K562 (cell line): Measurements from ENCODE around the gene PALM3. TPM values are rescaled to one million over a fixed set of nuclear protein-coding genes. Genes with fewer than 3 reads are reported as not detected.
A peak's percentile ranks its signal among the peaks of the same experiment; 100 is the strongest.

Experiments
- ELF1 ChIP-seq: fragments of 200-800 bp; sonication (Bioruptor generic); IDR thresholded peaks from 2 replicates; pipeline ENCODE4 v1.6.1; 2016; ENCODE audit warnings: missing genetic modification characterization, missing compliant biosample characterization
- ETV1 ChIP-seq: fragments of 450-650 bp; conservative IDR thresholded peaks from 2 replicates; pipeline ENCODE4 v1.6.1; 2016; ENCODE audit warnings: missing genetic modification characterization, control low read depth, low read depth, missing compliant biosample characterization
- EZH2 ChIP-seq: IDR thresholded peaks from 2 replicates; pipeline ENCODE4 v1.6.1; 2012; ENCODE audit warnings: low read depth, mild to moderate bottlenecking, inconsistent platforms, low read length, borderline replicate concordance
- MAZ ChIP-seq, 2 experiments: fragments of 450-650 bp in 1 of 2; sonication (generic) in 1 of 2; formaldehyde crosslinking; IDR thresholded peaks in 1 of 2; conservative IDR thresholded peaks in 1 of 2; 2 replicates each; pipeline versions ENCODE4 v1.4.0 to v1.5.0; 2020; ENCODE audit warnings: mild to moderate bottlenecking in 1 of 2, missing genetic modification reagents in 1 of 2
- MXD1 ChIP-seq: fragments of 250-450 bp; sonication (Bioruptor Pico); IDR thresholded peaks from 2 replicates; pipeline ENCODE4 v1.8.0; 2021; ENCODE audit warnings: borderline replicate concordance, mild to moderate bottlenecking, moderate library complexity; ENCODE audit not compliant: poor library complexity, severe bottlenecking
- NCOA1 ChIP-seq: fragments of 450-650 bp; IDR thresholded peaks from 2 replicates; pipeline ENCODE4 v1.6.1; 2016; ENCODE audit warnings: low read depth
- NCOA4 ChIP-seq: fragments of 450-650 bp; IDR thresholded peaks from 2 replicates; pipeline ENCODE4 v1.6.1; 2018; ENCODE audit warnings: mild to moderate bottlenecking; ENCODE audit not compliant: partially characterized antibody
- NELFE ChIP-seq: IDR thresholded peaks from 2 replicates; pipeline ENCODE4 v1.6.1; 2011; ENCODE audit warnings: mild to moderate bottlenecking; ENCODE audit not compliant: insufficient read depth, insufficient read length
- NRF1 ChIP-seq, 2 experiments: fragments of 450-650 bp; IDR thresholded peaks in 1 of 2; conservative IDR thresholded peaks in 1 of 2; 2 replicates each; pipeline ENCODE4 v1.6.1; 2014; ENCODE audit warnings: mild to moderate bottlenecking in 2 of 2
- POLR2G ChIP-seq: fragments of 200-400 bp; formaldehyde crosslinking; IDR thresholded peaks from 2 replicates; pipeline ENCODE4 v1.6.1; 2017; ENCODE audit warnings: low read depth, mild to moderate bottlenecking, antibody characterized with exemption, low read length, moderate library complexity
- PTBP1 ChIP-seq: fragments of 200-400 bp; formaldehyde crosslinking; IDR thresholded peaks from 2 replicates; pipeline ENCODE4 v1.6.1; 2017; ENCODE audit warnings: low read depth, low read length
- TAF15 ChIP-seq: fragments of 200-400 bp; formaldehyde crosslinking; IDR thresholded peaks from 2 replicates; pipeline ENCODE4 v1.6.1; 2017; ENCODE audit warnings: mild to moderate bottlenecking, low read depth, low read length, moderate library complexity
- ZNF239 ChIP-seq: fragments of 250-450 bp; sonication (Bioruptor Pico); IDR thresholded peaks from 2 replicates; pipeline ENCODE4 v1.4.0; 2020; ENCODE audit warnings: mild to moderate bottlenecking
- ZZZ3 ChIP-seq: fragments of 450-650 bp; IDR thresholded peaks from 2 replicates; pipeline ENCODE4 v1.6.1; 2016; ENCODE audit warnings: antibody characterized with exemption, mild to moderate bottlenecking, moderate library complexity
- polyA plus RNA-seq, 8 experiments: library from polyadenylated mRNA; depleted of rRNA in 4 of 8; stranded (reverse) in 5 of 8; unstranded in 3 of 8; fragments of >200 nt; fragmentation: Nextera tagmentation in 2 of 8; fragmentation: Illumina TruSeq in 1 of 8; extraction: Ambion mirVana in 2 of 8; extraction: Trizol in 1 of 8; gene quantifications; 2 replicates each; pipeline versions ENCODE4 v1.2.1 to v1.2.3, GENCODE V29; 2011 to 2014; ENCODE audit warnings: inconsistent platforms in 1 of 8, missing spikeins in 1 of 8
- total RNA-seq, 7 experiments: library from RNA; depleted of rRNA in 6 of 7; stranded (reverse); fragments of >200 nt in 6 of 7; fragmentation: Illumina TruSeq in 2 of 7; extraction: Trizol in 2 of 7; gene quantifications; 2 replicates each; pipeline versions ENCODE4 v1.2.1 to v1.2.3, GENCODE V29; 2011 to 2021; ENCODE audit warnings: low replicate concordance in 1 of 7
- TF ChIP-seq, protein P1 (sequence below): sonication (generic); formaldehyde crosslinking; IDR thresholded peaks from 2 replicates; pipeline ENCODE4 v1.8.0; 2023; ENCODE audit warnings: missing genetic modification reagents, mild to moderate bottlenecking, borderline replicate concordance
- TF ChIP-seq, protein P2 (sequence below): fragments of 150-350 bp; IDR thresholded peaks from 2 replicates; pipeline ENCODE4 v1.6.1; 2014; ENCODE audit warnings: low read depth, mild to moderate bottlenecking, low read length, borderline replicate concordance

Gene PALM3
- total and polyA plus RNA-seq, 9 of the 15 experiments (the other 6 are each of a cell fraction or from before 2014, with no cell fraction given), result 0.07 to 9.3 (median 3.3) TPM

DNA sequence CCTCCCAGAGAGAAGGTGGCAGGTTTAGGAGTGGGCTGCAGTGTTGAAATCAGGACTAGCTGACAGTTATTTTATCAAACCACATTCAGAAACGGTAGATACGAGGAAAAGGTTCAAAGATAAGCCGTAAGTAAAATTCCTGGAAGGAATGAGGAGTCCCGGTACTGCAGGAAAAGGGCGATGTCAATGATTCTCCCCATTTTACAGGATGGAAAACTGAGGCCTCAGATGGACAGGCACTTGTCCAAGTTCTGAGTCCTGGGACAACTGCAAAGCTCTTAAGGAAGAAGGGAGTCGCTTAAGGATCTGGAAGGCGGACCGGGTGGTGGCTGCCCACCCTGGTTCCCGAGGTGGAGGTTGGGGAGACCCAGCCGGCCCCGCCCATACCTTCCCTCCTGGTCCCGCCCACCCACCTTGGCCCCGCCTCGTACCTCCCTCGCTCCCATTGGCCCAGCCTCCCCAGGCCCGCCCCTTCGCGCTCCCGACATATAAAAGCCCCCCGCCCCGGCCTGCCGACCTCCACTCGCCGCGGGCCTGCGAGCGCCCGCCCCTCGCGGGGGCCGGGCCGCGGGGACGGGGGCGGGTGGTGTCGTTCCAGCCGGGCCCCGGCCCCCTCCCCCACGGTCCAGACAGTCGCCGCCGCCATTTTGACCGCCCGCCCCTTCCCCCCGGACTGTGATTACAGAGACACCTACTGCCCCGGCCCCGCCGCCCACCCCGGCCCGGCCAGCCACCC is 56.4 kb downstream of the PALM3 start (continued):
- TF ChIP-seq POLR2G, result peak; percentile 94
- TF ChIP-seq, protein P1, sequence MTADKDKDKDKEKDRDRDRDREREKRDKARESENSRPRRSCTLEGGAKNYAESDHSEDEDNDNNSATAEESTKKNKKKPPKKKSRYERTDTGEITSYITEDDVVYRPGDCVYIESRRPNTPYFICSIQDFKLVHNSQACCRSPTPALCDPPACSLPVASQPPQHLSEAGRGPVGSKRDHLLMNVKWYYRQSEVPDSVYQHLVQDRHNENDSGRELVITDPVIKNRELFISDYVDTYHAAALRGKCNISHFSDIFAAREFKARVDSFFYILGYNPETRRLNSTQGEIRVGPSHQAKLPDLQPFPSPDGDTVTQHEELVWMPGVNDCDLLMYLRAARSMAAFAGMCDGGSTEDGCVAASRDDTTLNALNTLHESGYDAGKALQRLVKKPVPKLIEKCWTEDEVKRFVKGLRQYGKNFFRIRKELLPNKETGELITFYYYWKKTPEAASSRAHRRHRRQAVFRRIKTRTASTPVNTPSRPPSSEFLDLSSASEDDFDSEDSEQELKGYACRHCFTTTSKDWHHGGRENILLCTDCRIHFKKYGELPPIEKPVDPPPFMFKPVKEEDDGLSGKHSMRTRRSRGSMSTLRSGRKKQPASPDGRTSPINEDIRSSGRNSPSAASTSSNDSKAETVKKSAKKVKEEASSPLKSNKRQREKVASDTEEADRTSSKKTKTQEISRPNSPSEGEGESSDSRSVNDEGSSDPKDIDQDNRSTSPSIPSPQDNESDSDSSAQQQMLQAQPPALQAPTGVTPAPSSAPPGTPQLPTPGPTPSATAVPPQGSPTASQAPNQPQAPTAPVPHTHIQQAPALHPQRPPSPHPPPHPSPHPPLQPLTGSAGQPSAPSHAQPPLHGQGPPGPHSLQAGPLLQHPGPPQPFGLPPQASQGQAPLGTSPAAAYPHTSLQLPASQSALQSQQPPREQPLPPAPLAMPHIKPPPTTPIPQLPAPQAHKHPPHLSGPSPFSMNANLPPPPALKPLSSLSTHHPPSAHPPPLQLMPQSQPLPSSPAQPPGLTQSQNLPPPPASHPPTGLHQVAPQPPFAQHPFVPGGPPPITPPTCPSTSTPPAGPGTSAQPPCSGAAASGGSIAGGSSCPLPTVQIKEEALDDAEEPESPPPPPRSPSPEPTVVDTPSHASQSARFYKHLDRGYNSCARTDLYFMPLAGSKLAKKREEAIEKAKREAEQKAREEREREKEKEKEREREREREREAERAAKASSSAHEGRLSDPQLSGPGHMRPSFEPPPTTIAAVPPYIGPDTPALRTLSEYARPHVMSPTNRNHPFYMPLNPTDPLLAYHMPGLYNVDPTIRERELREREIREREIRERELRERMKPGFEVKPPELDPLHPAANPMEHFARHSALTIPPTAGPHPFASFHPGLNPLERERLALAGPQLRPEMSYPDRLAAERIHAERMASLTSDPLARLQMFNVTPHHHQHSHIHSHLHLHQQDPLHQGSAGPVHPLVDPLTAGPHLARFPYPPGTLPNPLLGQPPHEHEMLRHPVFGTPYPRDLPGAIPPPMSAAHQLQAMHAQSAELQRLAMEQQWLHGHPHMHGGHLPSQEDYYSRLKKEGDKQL (CRISPR knock-in tag), result 0 out of 2 replicates have a peak, but pooled peaks have one; percentile 69
- TF ChIP-seq PTBP1, result peak; percentile 96
- no peak for TF ChIP-seq NELFE
- TF ChIP-seq MXD1 (CRISPR knock-in tag), result no peak
- 0 out of 2 replicates have a peak, but pooled peaks have one; percentile 40 for TF ChIP-seq NCOA1
- TF ChIP-seq, protein P2, sequence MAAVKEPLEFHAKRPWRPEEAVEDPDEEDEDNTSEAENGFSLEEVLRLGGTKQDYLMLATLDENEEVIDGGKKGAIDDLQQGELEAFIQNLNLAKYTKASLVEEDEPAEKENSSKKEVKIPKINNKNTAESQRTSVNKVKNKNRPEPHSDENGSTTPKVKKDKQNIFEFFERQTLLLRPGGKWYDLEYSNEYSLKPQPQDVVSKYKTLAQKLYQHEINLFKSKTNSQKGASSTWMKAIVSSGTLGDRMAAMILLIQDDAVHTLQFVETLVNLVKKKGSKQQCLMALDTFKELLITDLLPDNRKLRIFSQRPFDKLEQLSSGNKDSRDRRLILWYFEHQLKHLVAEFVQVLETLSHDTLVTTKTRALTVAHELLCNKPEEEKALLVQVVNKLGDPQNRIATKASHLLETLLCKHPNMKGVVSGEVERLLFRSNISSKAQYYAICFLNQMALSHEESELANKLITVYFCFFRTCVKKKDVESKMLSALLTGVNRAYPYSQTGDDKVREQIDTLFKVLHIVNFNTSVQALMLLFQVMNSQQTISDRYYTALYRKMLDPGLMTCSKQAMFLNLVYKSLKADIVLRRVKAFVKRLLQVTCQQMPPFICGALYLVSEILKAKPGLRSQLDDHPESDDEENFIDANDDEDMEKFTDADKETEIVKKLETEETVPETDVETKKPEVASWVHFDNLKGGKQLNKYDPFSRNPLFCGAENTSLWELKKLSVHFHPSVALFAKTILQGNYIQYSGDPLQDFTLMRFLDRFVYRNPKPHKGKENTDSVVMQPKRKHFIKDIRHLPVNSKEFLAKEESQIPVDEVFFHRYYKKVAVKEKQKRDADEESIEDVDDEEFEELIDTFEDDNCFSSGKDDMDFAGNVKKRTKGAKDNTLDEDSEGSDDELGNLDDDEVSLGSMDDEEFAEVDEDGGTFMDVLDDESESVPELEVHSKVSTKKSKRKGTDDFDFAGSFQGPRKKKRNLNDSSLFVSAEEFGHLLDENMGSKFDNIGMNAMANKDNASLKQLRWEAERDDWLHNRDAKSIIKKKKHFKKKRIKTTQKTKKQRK, result no peak
- no peak for TF ChIP-seq NRF1 (conservative IDR thresholded peaks at IDR 0.05 in 1 of 2, IDR thresholded peaks at IDR 0.05 in 1 of 2)
- TF ChIP-seq TAF15, result no peak
- TF ChIP-seq NCOA4, result peak; percentile 93
- TF ChIP-seq ZNF239 (CRISPR knock-in tag), result peak; percentile 14; the same call in 1 of the 2 replicates
- no peak for TF ChIP-seq EZH2
- peak; percentile 71 to 75 for TF ChIP-seq MAZ (CRISPR knock-in tag; conservative IDR thresholded peaks at IDR 0.05 in 1 of 2, IDR thresholded peaks at IDR 0.05 in 1 of 2)
- TF ChIP-seq ETV1 (tag), result peak; percentile 53; the same call in 1 of the 2 replicates
- no peak; the same call in 1 of the 2 replicates for TF ChIP-seq ELF1 (tag)
- no peak for TF ChIP-seq ZZZ3
